ENCODE data around the gene SRSF1. TPM values are rescaled to one million over a fixed set of nuclear protein-coding genes. Genes with fewer than 3 reads are reported as not detected.
"Not testable (repeated sequence)": the region's sequence is repeated elsewhere in the genome, so short reads cannot be mapped to it uniquely, and the experiment has no call there.

Gene SRSF1
- total and polyA plus RNA-seq, 4 donors = 52.3 to 201 (median 114) TPM

DNA sequence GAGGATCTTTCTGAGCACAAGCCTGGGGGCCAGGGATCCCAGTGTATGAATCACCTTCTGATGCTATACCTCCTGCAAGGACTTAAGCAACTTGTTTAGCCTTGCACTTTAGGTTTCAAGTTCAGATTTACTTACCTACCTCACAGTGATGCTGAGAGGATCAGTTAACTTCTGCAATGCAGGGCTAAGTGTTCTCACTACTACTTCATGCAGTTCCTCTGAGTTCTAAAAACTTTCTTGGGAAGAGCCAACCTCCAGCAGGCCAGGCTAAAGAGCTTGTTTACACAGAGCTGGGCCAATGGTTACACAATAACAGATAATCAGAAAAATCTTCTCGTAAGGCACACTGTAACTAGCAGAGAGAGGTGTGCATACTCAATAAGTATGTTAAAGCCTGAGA, 32.0 kb downstream of the SRSF1 start:
- H3K4me1 ChIP-seq (ENCODE audit: control insufficient read depth in 4 of 4, insufficient read depth in 4 of 4, low read length in 3 of 4) = peaks cover 4 to 29% (median 21%) of the 10 kb centered on the region in 4 donors
- H3K9me3 ChIP-seq (ENCODE audit: control insufficient read depth in 4 of 4, low read length in 3 of 4) = no peaks in the 10 kb centered on the region
- WGBS = 24% methylated on average over 1 of the region's 1 CpG
- H3K9ac ChIP-seq (ENCODE audit: low read depth in 1 of 2, low read length in 2 of 2) = no peak overlapping the region
- DNase-seq (ENCODE audit: low spot score) = no peak
- TF ChIP-seq NR2F2 (IDR thresholded peaks at IDR 0.05) (no peak), HNF4A (conservative IDR thresholded peaks at IDR 0.05) (peak; percentile 53 to 68), HNF4G (IDR thresholded peaks at IDR 0.05) (no peak), JUND (IDR thresholded peaks at IDR 0.05) (peak in 1 of 2 donors; percentile 21), TAF1 (conservative IDR thresholded peaks at IDR 0.05) (no peak), FOXA1 (IDR thresholded peaks at IDR 0.05) (peak; percentile 97), RXRA (IDR thresholded peaks at IDR 0.05) (peak in 1 of 2 donors; percentile 43), EGR1 (IDR thresholded peaks at IDR 0.05; ENCODE audit: low read depth in 2 of 2) (no peak), SP1 (IDR thresholded peaks at IDR 0.05) (no peak), YY1 (IDR thresholded peaks at IDR 0.05) (peak; percentile 20), FOXA2 (IDR thresholded peaks at IDR 0.05) (peak; percentile 99), RAD21 (IDR thresholded peaks at IDR 0.05) (peak; percentile 37 to 41), GABPA (IDR thresholded peaks at IDR 0.05 in 1 of 2, conservative IDR thresholded peaks at IDR 0.05 in 1 of 2) (no peak)
- TF ChIP-seq, protein P1, sequence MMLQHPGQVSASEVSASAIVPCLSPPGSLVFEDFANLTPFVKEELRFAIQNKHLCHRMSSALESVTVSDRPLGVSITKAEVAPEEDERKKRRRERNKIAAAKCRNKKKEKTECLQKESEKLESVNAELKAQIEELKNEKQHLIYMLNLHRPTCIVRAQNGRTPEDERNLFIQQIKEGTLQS (IDR thresholded peaks at IDR 0.05) = no peak
- TF ChIP-seq, protein P2, sequence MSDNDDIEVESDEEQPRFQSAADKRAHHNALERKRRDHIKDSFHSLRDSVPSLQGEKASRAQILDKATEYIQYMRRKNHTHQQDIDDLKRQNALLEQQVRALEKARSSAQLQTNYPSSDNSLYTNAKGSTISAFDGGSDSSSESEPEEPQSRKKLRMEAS (IDR thresholded peaks at IDR 0.05) = no peak
- TF ChIP-seq, protein P3, sequence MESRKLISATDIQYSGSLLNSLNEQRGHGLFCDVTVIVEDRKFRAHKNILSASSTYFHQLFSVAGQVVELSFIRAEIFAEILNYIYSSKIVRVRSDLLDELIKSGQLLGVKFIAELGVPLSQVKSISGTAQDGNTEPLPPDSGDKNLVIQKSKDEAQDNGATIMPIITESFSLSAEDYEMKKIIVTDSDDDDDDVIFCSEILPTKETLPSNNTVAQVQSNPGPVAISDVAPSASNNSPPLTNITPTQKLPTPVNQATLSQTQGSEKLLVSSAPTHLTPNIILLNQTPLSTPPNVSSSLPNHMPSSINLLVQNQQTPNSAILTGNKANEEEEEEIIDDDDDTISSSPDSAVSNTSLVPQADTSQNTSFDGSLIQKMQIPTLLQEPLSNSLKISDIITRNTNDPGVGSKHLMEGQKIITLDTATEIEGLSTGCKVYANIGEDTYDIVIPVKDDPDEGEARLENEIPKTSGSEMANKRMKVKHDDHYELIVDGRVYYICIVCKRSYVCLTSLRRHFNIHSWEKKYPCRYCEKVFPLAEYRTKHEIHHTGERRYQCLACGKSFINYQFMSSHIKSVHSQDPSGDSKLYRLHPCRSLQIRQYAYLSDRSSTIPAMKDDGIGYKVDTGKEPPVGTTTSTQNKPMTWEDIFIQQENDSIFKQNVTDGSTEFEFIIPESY (IDR thresholded peaks at IDR 0.05) = no peak
- TF ChIP-seq, protein P4, sequence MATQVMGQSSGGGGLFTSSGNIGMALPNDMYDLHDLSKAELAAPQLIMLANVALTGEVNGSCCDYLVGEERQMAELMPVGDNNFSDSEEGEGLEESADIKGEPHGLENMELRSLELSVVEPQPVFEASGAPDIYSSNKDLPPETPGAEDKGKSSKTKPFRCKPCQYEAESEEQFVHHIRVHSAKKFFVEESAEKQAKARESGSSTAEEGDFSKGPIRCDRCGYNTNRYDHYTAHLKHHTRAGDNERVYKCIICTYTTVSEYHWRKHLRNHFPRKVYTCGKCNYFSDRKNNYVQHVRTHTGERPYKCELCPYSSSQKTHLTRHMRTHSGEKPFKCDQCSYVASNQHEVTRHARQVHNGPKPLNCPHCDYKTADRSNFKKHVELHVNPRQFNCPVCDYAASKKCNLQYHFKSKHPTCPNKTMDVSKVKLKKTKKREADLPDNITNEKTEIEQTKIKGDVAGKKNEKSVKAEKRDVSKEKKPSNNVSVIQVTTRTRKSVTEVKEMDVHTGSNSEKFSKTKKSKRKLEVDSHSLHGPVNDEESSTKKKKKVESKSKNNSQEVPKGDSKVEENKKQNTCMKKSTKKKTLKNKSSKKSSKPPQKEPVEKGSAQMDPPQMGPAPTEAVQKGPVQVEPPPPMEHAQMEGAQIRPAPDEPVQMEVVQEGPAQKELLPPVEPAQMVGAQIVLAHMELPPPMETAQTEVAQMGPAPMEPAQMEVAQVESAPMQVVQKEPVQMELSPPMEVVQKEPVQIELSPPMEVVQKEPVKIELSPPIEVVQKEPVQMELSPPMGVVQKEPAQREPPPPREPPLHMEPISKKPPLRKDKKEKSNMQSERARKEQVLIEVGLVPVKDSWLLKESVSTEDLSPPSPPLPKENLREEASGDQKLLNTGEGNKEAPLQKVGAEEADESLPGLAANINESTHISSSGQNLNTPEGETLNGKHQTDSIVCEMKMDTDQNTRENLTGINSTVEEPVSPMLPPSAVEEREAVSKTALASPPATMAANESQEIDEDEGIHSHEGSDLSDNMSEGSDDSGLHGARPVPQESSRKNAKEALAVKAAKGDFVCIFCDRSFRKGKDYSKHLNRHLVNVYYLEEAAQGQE (IDR thresholded peaks at IDR 0.05) = peak; percentile 28
- TF ChIP-seq, protein P5, sequence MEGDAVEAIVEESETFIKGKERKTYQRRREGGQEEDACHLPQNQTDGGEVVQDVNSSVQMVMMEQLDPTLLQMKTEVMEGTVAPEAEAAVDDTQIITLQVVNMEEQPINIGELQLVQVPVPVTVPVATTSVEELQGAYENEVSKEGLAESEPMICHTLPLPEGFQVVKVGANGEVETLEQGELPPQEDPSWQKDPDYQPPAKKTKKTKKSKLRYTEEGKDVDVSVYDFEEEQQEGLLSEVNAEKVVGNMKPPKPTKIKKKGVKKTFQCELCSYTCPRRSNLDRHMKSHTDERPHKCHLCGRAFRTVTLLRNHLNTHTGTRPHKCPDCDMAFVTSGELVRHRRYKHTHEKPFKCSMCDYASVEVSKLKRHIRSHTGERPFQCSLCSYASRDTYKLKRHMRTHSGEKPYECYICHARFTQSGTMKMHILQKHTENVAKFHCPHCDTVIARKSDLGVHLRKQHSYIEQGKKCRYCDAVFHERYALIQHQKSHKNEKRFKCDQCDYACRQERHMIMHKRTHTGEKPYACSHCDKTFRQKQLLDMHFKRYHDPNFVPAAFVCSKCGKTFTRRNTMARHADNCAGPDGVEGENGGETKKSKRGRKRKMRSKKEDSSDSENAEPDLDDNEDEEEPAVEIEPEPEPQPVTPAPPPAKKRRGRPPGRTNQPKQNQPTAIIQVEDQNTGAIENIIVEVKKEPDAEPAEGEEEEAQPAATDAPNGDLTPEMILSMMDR (IDR thresholded peaks at IDR 0.05; ENCODE audit: low read depth, low read length, missing input control) = no peak
- H3K36me3 ChIP-seq (ENCODE audit: control insufficient read depth in 4 of 4, insufficient read depth in 3 of 4, low read depth in 1 of 4, low read length in 3 of 4) = peaks cover 7 to 46% (median 28%) of the 10 kb centered on the region in 4 donors
- no peak overlapping the region for H3K27ac ChIP-seq (ENCODE audit: low read depth in 1 of 2, low read length in 2 of 2)
- no peak overlapping the region for H3K4me3 ChIP-seq (ENCODE audit: low read depth in 1 of 3, low read length in 3 of 3)
- no peaks in the 10 kb centered on the region for H3K27me3 ChIP-seq (ENCODE audit: control insufficient read depth in 4 of 4, insufficient read depth in 4 of 4, low read length in 3 of 4)

DNA sequence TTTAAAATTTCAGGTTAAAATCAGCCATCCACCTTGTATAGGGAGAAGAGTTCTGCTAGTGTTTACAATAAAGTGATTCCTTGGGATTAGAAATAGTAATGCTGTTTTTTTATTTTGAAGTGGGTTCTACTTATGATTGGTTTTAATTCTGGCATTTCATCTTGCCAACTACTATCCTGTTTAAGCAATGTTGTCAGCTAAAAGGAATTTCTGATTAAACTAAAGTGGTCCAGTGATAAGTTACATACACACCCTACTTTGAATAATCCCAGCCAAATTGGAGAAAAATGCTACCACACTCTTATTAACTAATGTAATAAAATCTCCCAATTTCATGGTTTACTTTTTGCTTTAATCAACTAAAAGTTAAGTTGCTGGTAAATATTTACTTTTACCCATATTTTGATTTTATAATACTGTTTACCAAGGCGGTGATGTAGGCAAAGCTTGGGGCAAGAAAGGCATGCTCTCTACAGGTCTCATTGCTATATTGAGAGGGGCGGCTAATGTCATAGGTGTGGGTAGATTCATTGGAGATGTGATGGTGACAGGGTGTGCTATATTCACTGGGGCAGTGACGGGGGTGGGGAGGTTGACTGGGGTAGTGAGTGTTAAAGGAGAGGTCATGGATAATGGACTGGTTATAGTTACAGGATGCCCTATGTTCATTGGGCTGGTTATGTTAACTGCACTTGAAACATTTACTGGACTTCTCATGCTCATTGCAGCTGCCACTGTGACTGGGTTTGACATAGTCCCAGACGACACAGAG, 32.8 kb downstream of the SRSF1 start:
- WGBS = 95% methylated on average over 4 of the region's 4 CpGs
- peaks cover 4 to 29% (median 21%) of the 10 kb centered on the region in 4 donors for H3K4me1 ChIP-seq (ENCODE audit: control insufficient read depth in 4 of 4, insufficient read depth in 4 of 4, low read length in 3 of 4)
- H3K27me3 ChIP-seq (ENCODE audit: control insufficient read depth in 4 of 4, insufficient read depth in 4 of 4, low read length in 3 of 4); H3K27ac ChIP-seq (ENCODE audit: low read depth in 1 of 2, low read length in 2 of 2); H3K9me3 ChIP-seq (ENCODE audit: control insufficient read depth in 4 of 4, low read length in 3 of 4); DNase-seq (ENCODE audit: low spot score); H3K4me3 ChIP-seq (ENCODE audit: low read depth in 1 of 3, low read length in 3 of 3); H3K9ac ChIP-seq (ENCODE audit: low read depth in 1 of 2, low read length in 2 of 2): not testable (repeated sequence)
- peaks cover 7 to 39% (median 24%) of the 10 kb centered on the region in 4 donors for H3K36me3 ChIP-seq (ENCODE audit: control insufficient read depth in 4 of 4, insufficient read depth in 3 of 4, low read depth in 1 of 4, low read length in 3 of 4)

Measured in liver (tissue), 9 donors.